HK-2 (cell line): ENCODE results near the gene PYGO1.
"Not testable (repeated sequence)": the region's sequence is repeated elsewhere in the genome, so short reads cannot be mapped to it uniquely, and the experiment has no call there.

ENCODE experiments used
- DNase-seq: peaks from one replicate; pipeline ENCODE4 v3.0.0-alpha.2; 2018; ENCODE audit not compliant: unreplicated experiment

The PYGO1 gene

GRCh38 chr15:55507567-55507966, 80.6 kb downstream of the PYGO1 start:
- no peak for DNase-seq

DNA sequence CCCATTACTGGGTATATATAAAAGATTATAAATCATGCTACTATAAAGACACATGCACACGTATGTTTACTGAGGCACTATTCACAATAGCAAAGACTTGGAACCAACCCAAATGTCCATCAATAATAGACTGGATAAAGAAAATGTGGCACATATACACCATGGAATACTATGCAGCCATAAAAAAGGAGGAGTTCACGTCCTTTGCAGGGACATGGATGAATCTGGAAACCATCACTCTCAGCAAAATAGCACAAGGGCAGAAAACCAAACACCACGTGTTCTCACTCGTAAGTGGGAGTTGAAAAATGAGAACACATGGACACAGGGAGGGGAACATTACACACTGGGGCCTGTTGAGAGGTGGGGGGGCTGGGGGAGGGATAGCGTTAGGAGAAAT, 82.7 kb downstream of the PYGO1 start:
- DNase-seq = not testable (repeated sequence)

GRCh38 chr15:55499151-55499550, 89.0 kb downstream of the PYGO1 start:
- DNase-seq = no peak

- DNase-seq = peak; percentile 79
Measured at GRCh38 chr15:55498109-55498938, 89.8 kb downstream of the PYGO1 start.

GRCh38 chr15:55496716-55497115, 91.4 kb downstream of the PYGO1 start:
- no peak for DNase-seq

DNA sequence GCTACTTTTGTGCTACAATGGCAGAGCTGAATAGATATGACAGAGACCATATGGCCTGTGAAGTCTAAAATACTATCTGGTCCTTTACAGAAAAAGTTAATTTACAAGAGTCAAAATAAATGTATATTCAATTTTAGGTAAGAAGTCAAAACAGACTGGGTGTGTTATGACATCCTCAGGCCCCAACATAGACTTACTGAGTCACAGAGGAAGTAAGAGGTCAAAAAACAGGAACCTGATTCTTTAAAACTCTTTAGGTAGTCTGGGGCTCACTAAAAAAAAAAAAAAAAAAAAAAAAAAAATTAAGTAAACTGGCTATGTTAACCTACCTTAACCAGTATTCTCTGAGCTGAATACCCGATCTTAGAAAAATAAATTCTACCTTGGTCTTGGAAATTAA, 93.2 kb downstream of the PYGO1 start:
- DNase-seq = no peak

DNA sequence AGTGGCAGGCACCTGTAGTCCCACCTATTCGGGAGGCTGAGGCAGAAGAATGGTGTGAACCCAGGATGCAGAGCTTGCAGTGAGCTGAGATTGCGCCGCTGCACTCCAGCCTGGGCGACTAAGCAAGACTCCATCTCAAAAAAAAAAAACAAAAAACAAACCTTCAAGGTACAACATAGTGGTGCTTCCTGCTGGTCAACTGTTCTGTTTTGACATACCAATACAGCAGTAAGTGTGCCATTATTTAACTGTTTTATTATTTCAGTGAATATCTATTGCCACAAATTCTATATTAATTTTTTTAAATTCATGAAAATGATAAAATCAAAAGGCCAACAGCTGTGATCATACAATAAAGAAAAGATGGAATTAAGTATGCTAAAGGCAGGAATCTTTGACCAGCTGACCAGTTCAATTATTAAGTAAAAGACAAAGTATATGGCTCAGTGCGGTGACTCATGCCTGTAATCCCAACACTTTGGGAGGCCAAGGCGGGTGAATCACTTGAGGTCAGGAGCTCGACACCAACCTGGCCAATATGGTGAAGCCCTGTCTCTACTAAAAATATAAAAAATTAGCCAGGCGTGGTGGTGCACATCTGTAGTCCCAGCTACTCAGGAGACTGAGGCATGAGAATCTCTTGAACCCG, 99.1 kb downstream of the PYGO1 start:
- peak; percentile 60 for DNase-seq
